Measurements from ENCODE around the gene PWWP2B. TPM values are rescaled to one million over a fixed set of nuclear protein-coding genes. Genes with fewer than 3 reads are reported as not detected.

The PWWP2B gene
- total and polyA plus RNA-seq, 2 of the 8 experiments (the other 6 are each of a cell fraction or from before 2014, with no cell fraction given) = 5.3 to 10.8 TPM

GRCh38 chr10:132412316-132413192 is 15.6 kb downstream of the PWWP2B start:
- no peak overlapping the region for H2BK12ac ChIP-seq (ENCODE audit: low read depth, low read length)
- H3K18ac ChIP-seq (ENCODE audit: extremely low read depth, low read length) = no peak overlapping the region
- no peak overlapping the region for H4K91ac ChIP-seq (replicated peaks; ENCODE audit: insufficient read length, low read length)
- H3K23me2 ChIP-seq (ENCODE audit: low read depth, low read length) = peaks cover 7% of the 10 kb centered on the region; the same call in 1 of the 2 replicates
- no peak overlapping the region; a peak in 1 of 7 replicates for H3K9ac ChIP-seq (replicated peaks in 1 of 4; ENCODE audit: extremely low read depth in 1 of 4, low read depth in 3 of 4, low read length in 3 of 4)
- H3K56ac ChIP-seq (replicated peaks; ENCODE audit: insufficient read length, low read depth, low read length) = no peak overlapping the region
- peaks cover 3 to 45% (median 34%) of the 10 kb centered on the region in 4 experiments for H3K4me1 ChIP-seq (replicated peaks in 1 of 4; ENCODE audit: control insufficient read depth in 3 of 4, insufficient read depth in 4 of 4, low read length in 3 of 4)
- H3K4ac ChIP-seq (replicated peaks; ENCODE audit: insufficient read length, low read depth, low read length) = no peak overlapping the region
- FAIRE-seq (no peak), DNase-seq (ENCODE audit: low read depth in 1 of 2, low spot score in 2 of 2) (no peak)
- WGBS, 2 experiments (ENCODE audit: extremely low coverage in 1 of 2, insufficient coverage in 1 of 2, insufficient read length in 1 of 2, insufficient replicate concordance in 2 of 2, low coverage in 1 of 2, low lambda C conversion rate in 2 of 2, missing lambda C conversion rate in 1 of 2) = 91% methylated on average over 29 of the region's 29 CpGs; no CpG with 5 or more reads in 1 of the 2 experiments
- peak overlapping the region; percentile 6; the same call in 1 of the 2 replicates for H4K8ac ChIP-seq (ENCODE audit: extremely low read depth, insufficient read depth, low read length)
- H3K36me3 ChIP-seq (ENCODE audit: control insufficient read depth in 2 of 4, insufficient read depth in 4 of 4, low read length in 3 of 4) = no peaks in the 10 kb centered on the region
- no peak overlapping the region for H3K23ac ChIP-seq (ENCODE audit: insufficient read length)
- H2BK20ac ChIP-seq (ENCODE audit: low read length) = no peak overlapping the region
- H3K27ac ChIP-seq (ENCODE audit: low read depth, low read length) = no peak overlapping the region
- H3K4me3 ChIP-seq (ENCODE audit: extremely low read depth in 1 of 4, insufficient read depth in 2 of 4, low read depth in 3 of 4, low read length in 4 of 4) = no peak overlapping the region
- H2BK15ac ChIP-seq (ENCODE audit: low read length) = no peak overlapping the region
- 0 out of 7 replicates have a peak, but pooled peaks cover 0 to 2% (median 0%) of the 10 kb centered on the region in 4 experiments for H3K27me3 ChIP-seq (replicated peaks in 1 of 4; ENCODE audit: control insufficient read depth in 3 of 4, extremely low read depth in 1 of 4, insufficient read depth in 3 of 4, low read length in 3 of 4)
- POLR2A ChIA-PET (ENCODE audit: partially characterized antibody) = interaction anchor here (1.1 to 2.1 kb wide), 3 partner anchors 8 to 19 kb away, joined by 3 to 5 read pairs (median 3); no protein-coding TSS in a partner anchor
- no peaks in the 10 kb centered on the region for H3K9me3 ChIP-seq (ENCODE audit: insufficient read depth in 2 of 2, low read depth in 1 of 2, low read length in 1 of 2)
- H4K5ac ChIP-seq (ENCODE audit: insufficient read length, low read depth, low read length) = peak overlapping the region; percentile 13
- 0 out of 2 replicates have a peak, but pooled peaks have one; percentile 34 for TF ChIP-seq SP1 (IDR thresholded peaks at IDR 0.05; ENCODE audit: low read depth, low read length)
- TF ChIP-seq KDM4A (IDR thresholded peaks at IDR 0.05; ENCODE audit: low read depth, low read length, severe bottlenecking) = no peak
- TF ChIP-seq TAF7 (optimal IDR thresholded peaks at IDR 0.05; ENCODE audit: borderline replicate concordance, low read depth, low read length) = no peak
- TF ChIP-seq E2F6 (IDR thresholded peaks at IDR 0.05) = 0 out of 2 replicates have a peak, but pooled peaks have one; percentile 2
- no peak for TF ChIP-seq SIRT6 (IDR thresholded peaks at IDR 0.05; ENCODE audit: low read length)
- H2BK120ac ChIP-seq (replicated peaks; ENCODE audit: low read depth, low read length) = no peak overlapping the region
- no peak overlapping the region for H3K14ac ChIP-seq (ENCODE audit: insufficient read length)
- CTCF ChIA-PET (ENCODE audit: partially characterized antibody) = interaction anchor here (0.9 to 3.5 kb wide), 11 partner anchors 8 to 106 kb away, joined by 3 to 16 read pairs (median 4); no protein-coding TSS in a partner anchor
- H2AFZ ChIP-seq (ENCODE audit: low read length) = no peak overlapping the region
- peaks cover 0 to 6% of the 10 kb centered on the region in 2 experiments for H4K20me1 ChIP-seq (replicated peaks in 1 of 2; ENCODE audit: control insufficient read depth in 1 of 2, insufficient read depth in 2 of 2, low read length in 2 of 2)
- no peak overlapping the region for H3K4me2 ChIP-seq (ENCODE audit: insufficient read depth in 1 of 2, low read depth in 2 of 2, low read length in 2 of 2)
- 0 out of 2 replicates have a peak overlapping the region, but pooled peaks have one; percentile 53 for H2AK5ac ChIP-seq (ENCODE audit: low read depth, low read length)
- peaks cover 0 to 4% of the 10 kb centered on the region in 2 experiments; a peak in 1 of 4 replicates for H3K79me2 ChIP-seq (ENCODE audit: control insufficient read depth in 1 of 2, insufficient read depth in 2 of 2, low read length in 2 of 2)
- H3K79me1 ChIP-seq (ENCODE audit: low read depth, low read length) = peaks cover 6% of the 10 kb centered on the region
- peak overlapping the region; percentile 2; the same call in 1 of the 2 replicates for H2BK5ac ChIP-seq (ENCODE audit: low read depth, low read length)

All from H1 (cell line).